GM18951 (cell line): ENCODE data around the gene DCC.

Source experiments
- POLR2A ChIP-seq: IDR thresholded peaks from 4 replicates; pipeline ENCODE4 v1.6.1; 2011; ENCODE audit warnings: mild to moderate bottlenecking; ENCODE audit not compliant: insufficient read length, insufficient read depth; ENCODE audit errors: extremely low read depth
- in situ Hi-C: fragments of 300-500 bp; cut with MboI; formaldehyde crosslinking; loops from one replicate; pipeline ENCODE4 v1.12.0; 2022; ENCODE audit warnings: low sequenced_read_pairs, mixed read lengths, inconsistent platforms; ENCODE audit not compliant: unreplicated experiment

The DCC gene

GRCh38 chr18:53225567-53226325 is 885.7 kb downstream of the DCC start:
- in situ Hi-C loops, result no loop called here
- TF ChIP-seq POLR2A, result no peak

GRCh38 chr18:53234610-53235009 is 894.6 kb downstream of the DCC start:
- TF ChIP-seq POLR2A, result no peak
- in situ Hi-C loops, result no loop called here

- no peak for TF ChIP-seq POLR2A
- in situ Hi-C loops, result no loop called here
These were observed 901.2 kb downstream of the DCC start for GRCh38 chr18:53241161-53241560.

GRCh38 chr18:53253789-53254188 is 913.8 kb downstream of the DCC start:
- no peak for TF ChIP-seq POLR2A
- in situ Hi-C loops, result no loop called here

GRCh38 chr18:53254265-53254664 is 914.3 kb downstream of the DCC start:
- no peak for TF ChIP-seq POLR2A
- in situ Hi-C loops, result no loop called here

- in situ Hi-C loops, result no loop called here
- no peak for TF ChIP-seq POLR2A
These were observed 921.2 kb downstream of the DCC start for GRCh38 chr18:53261241-53261640.

- in situ Hi-C loops, result no loop called here
- no peak for TF ChIP-seq POLR2A
These were observed 926.9 kb downstream of the DCC start for GRCh38 chr18:53266850-53267249.

- TF ChIP-seq POLR2A, result no peak
- in situ Hi-C loops, result no loop called here
These were observed 928.5 kb downstream of the DCC start for GRCh38 chr18:53268455-53268854.

- TF ChIP-seq POLR2A, result no peak
- in situ Hi-C loops, result no loop called here
These were observed 941.4 kb downstream of the DCC start for GRCh38 chr18:53281406-53281805.

GRCh38 chr18:53283708-53284107 is 943.7 kb downstream of the DCC start:
- no peak for TF ChIP-seq POLR2A
- in situ Hi-C loops, result no loop called here

GRCh38 chr18:53305461-53305860 is 965.5 kb downstream of the DCC start:
- in situ Hi-C loops, result no loop called here
- no peak for TF ChIP-seq POLR2A

- no peak for TF ChIP-seq POLR2A
- in situ Hi-C loops, result no loop called here
These were observed 979.6 kb downstream of the DCC start for GRCh38 chr18:53319628-53320027.

GRCh38 chr18:53322163-53322562 is 982.2 kb downstream of the DCC start:
- no peak for TF ChIP-seq POLR2A
- in situ Hi-C loops, result no loop called here

- in situ Hi-C loops, result no loop called here
- no peak for TF ChIP-seq POLR2A
These were observed 984.4 kb downstream of the DCC start for GRCh38 chr18:53324353-53324752.
